GM19463 (cell line): ENCODE results near the gene GHRHR.

Source experiments
- ATAC-seq: cut with Tn5 transposase; IDR thresholded peaks from one replicate; pipeline ENCODE4 v1.9.1; 2021; ENCODE audit warnings: mild to moderate bottlenecking, moderate library complexity; ENCODE audit not compliant: unreplicated experiment

Gene GHRHR

GRCh38 chr7:30983914-30984247 is 20.1 kb downstream of the GHRHR start:
- no peak for ATAC-seq

GRCh38 chr7:30984359-30985107 is 20.8 kb downstream of the GHRHR start:
- no peak for ATAC-seq

- no peak for ATAC-seq
Measured at GRCh38 chr7:30985756-30986155, 22.0 kb downstream of the GHRHR start.

- no peak for ATAC-seq
Measured at GRCh38 chr7:30986331-30986730, 22.6 kb downstream of the GHRHR start.

- no peak for ATAC-seq
Measured at GRCh38 chr7:30986738-30987137, 23.0 kb downstream of the GHRHR start.

GRCh38 chr7:30987178-30987577 is 23.4 kb downstream of the GHRHR start:
- no peak for ATAC-seq

- no peak for ATAC-seq
Measured at GRCh38 chr7:30987936-30988335, 24.2 kb downstream of the GHRHR start.

GRCh38 chr7:30988351-30989005 is 24.7 kb downstream of the GHRHR start:
- ATAC-seq: no peak

GRCh38 chr7:30989008-30989823 is 25.5 kb downstream of the GHRHR start:
- ATAC-seq: no peak

GRCh38 chr7:30989824-30990672 is 26.3 kb downstream of the GHRHR start:
- no peak for ATAC-seq

- no peak for ATAC-seq
Measured at GRCh38 chr7:30990673-30991170, 27.0 kb downstream of the GHRHR start.

- ATAC-seq: no peak
Measured at GRCh38 chr7:30992414-30992813, 28.7 kb downstream of the GHRHR start.

GRCh38 chr7:30994206-30995100 is 30.7 kb downstream of the GHRHR start:
- ATAC-seq: no peak

- no peak for ATAC-seq
Measured at GRCh38 chr7:30995536-30995935, 31.8 kb downstream of the GHRHR start.

- no peak for ATAC-seq
Measured at GRCh38 chr7:30996256-30996655, 32.5 kb downstream of the GHRHR start.

GRCh38 chr7:30996883-30997282 is 33.1 kb downstream of the GHRHR start:
- no peak for ATAC-seq

- ATAC-seq: no peak
Measured at GRCh38 chr7:30997316-30997715, 33.6 kb downstream of the GHRHR start.

- ATAC-seq: no peak
Measured at GRCh38 chr7:30998180-30998579, 34.4 kb downstream of the GHRHR start.

GRCh38 chr7:31000161-31000693 is 36.5 kb downstream of the GHRHR start:
- ATAC-seq: no peak
